ENCODE results near the gene CEP112.

CEP112 gene

GRCh38 chr17:65644545-65644944, 547.4 kb downstream of the CEP112 start:
- no peaks in the 10 kb centered on the region for H3F3A ChIP-seq (ENCODE audit: insufficient read depth, low read length)
- H2AFZ ChIP-seq (ENCODE audit: low read length), result no peak overlapping the region
- H3K9ac ChIP-seq (ENCODE audit: low read length), result no peak overlapping the region
- H3K27me3 ChIP-seq (replicated peaks; ENCODE audit: insufficient read depth, low read length), result no peaks in the 10 kb centered on the region
- no peak overlapping the region for H3K27ac ChIP-seq (ENCODE audit: low read length)
- no peaks in the 10 kb centered on the region for H3K79me2 ChIP-seq (ENCODE audit: low read length)
- no peak overlapping the region for H3K4me2 ChIP-seq (ENCODE audit: low read depth, low read length)
- H4K20me1 ChIP-seq (ENCODE audit: insufficient read depth, low read length), result no peaks in the 10 kb centered on the region
- H3K36me3 ChIP-seq (replicated peaks; ENCODE audit: insufficient read depth, low read length), result no peaks in the 10 kb centered on the region
- DNase-seq, result no peak
- no peak overlapping the region for H3K4me3 ChIP-seq (ENCODE audit: low read length)
- H3K9me3 ChIP-seq (replicated peaks; ENCODE audit: insufficient read depth, low read length), result no peaks in the 10 kb centered on the region
- no peaks in the 10 kb centered on the region for H3K4me1 ChIP-seq (ENCODE audit: low read length)
- no peaks in the 10 kb centered on the region for H3K9me2 ChIP-seq (replicated peaks; ENCODE audit: insufficient read depth, low read length)
- no peak for TF ChIP-seq EZH2 (optimal IDR thresholded peaks at IDR 0.05; ENCODE audit: low read depth, low read length)
- TF ChIP-seq CTCF (IDR thresholded peaks at IDR 0.05; ENCODE audit: low read length), result no peak
- no peak for TF ChIP-seq EZH2phosphoT487 (IDR thresholded peaks at IDR 0.05; ENCODE audit: low read length)

GRCh38 chr17:65638221-65638975, 553.5 kb downstream of the CEP112 start:
- Histone ChIP-seq H3K36me3 (replicated peaks; ENCODE audit: insufficient read depth, low read length) (no peaks in the 10 kb centered on the region), H4K20me1 (ENCODE audit: insufficient read depth, low read length) (no peaks in the 10 kb centered on the region), H3K4me3 (ENCODE audit: low read length) (no peak overlapping the region), H3K4me2 (ENCODE audit: low read depth, low read length) (no peak overlapping the region), H3F3A (ENCODE audit: insufficient read depth, low read length) (no peaks in the 10 kb centered on the region), H3K79me2 (ENCODE audit: low read length) (no peaks in the 10 kb centered on the region), H3K27ac (ENCODE audit: low read length) (no peak overlapping the region), H3K9me3 (replicated peaks; ENCODE audit: insufficient read depth, low read length) (no peaks in the 10 kb centered on the region), H3K4me1 (ENCODE audit: low read length) (no peaks in the 10 kb centered on the region), H3K9ac (ENCODE audit: low read length) (no peak overlapping the region), H3K27me3 (replicated peaks; ENCODE audit: insufficient read depth, low read length) (no peaks in the 10 kb centered on the region), H2AFZ (ENCODE audit: low read length) (no peak overlapping the region), H3K9me2 (replicated peaks; ENCODE audit: insufficient read depth, low read length) (no peaks in the 10 kb centered on the region)
- no peak for DNase-seq
- TF ChIP-seq CTCF (IDR thresholded peaks at IDR 0.05; ENCODE audit: low read length) (no peak), EZH2phosphoT487 (IDR thresholded peaks at IDR 0.05; ENCODE audit: low read length) (no peak), EZH2 (optimal IDR thresholded peaks at IDR 0.05; ENCODE audit: low read depth, low read length) (no peak)

GRCh38 chr17:65637786-65638185, 554.1 kb downstream of the CEP112 start:
- H3K9ac ChIP-seq (ENCODE audit: low read length), result no peak overlapping the region
- no peaks in the 10 kb centered on the region for H3F3A ChIP-seq (ENCODE audit: insufficient read depth, low read length)
- no peaks in the 10 kb centered on the region for H3K79me2 ChIP-seq (ENCODE audit: low read length)
- H3K9me2 ChIP-seq (replicated peaks; ENCODE audit: insufficient read depth, low read length), result no peaks in the 10 kb centered on the region
- H2AFZ ChIP-seq (ENCODE audit: low read length), result no peak overlapping the region
- no peaks in the 10 kb centered on the region for H3K9me3 ChIP-seq (replicated peaks; ENCODE audit: insufficient read depth, low read length)
- no peak for TF ChIP-seq EZH2 (optimal IDR thresholded peaks at IDR 0.05; ENCODE audit: low read depth, low read length)
- TF ChIP-seq EZH2phosphoT487 (IDR thresholded peaks at IDR 0.05; ENCODE audit: low read length), result no peak
- no peak for TF ChIP-seq CTCF (IDR thresholded peaks at IDR 0.05; ENCODE audit: low read length)
- DNase-seq, result no peak
- H3K4me1 ChIP-seq (ENCODE audit: low read length), result no peaks in the 10 kb centered on the region
- H3K4me2 ChIP-seq (ENCODE audit: low read depth, low read length), result no peak overlapping the region
- no peaks in the 10 kb centered on the region for H4K20me1 ChIP-seq (ENCODE audit: insufficient read depth, low read length)
- no peak overlapping the region for H3K27ac ChIP-seq (ENCODE audit: low read length)
- H3K36me3 ChIP-seq (replicated peaks; ENCODE audit: insufficient read depth, low read length), result no peaks in the 10 kb centered on the region
- no peaks in the 10 kb centered on the region for H3K27me3 ChIP-seq (replicated peaks; ENCODE audit: insufficient read depth, low read length)
- H3K4me3 ChIP-seq (ENCODE audit: low read length), result no peak overlapping the region

All from MM.1S (cell line).